HG02642 (cell line): ENCODE data around the gene ITCH.
"Not testable (repeated sequence)": the region's sequence is repeated elsewhere in the genome, so short reads cannot be mapped to it uniquely, and the experiment has no call there.

Source experiments
- ATAC-seq: cut with Tn5 transposase; IDR thresholded peaks from one replicate; pipeline ENCODE4 v1.9.1; 2021; ENCODE audit warnings: mild to moderate bottlenecking; ENCODE audit not compliant: unreplicated experiment, poor library complexity

ITCH gene

DNA sequence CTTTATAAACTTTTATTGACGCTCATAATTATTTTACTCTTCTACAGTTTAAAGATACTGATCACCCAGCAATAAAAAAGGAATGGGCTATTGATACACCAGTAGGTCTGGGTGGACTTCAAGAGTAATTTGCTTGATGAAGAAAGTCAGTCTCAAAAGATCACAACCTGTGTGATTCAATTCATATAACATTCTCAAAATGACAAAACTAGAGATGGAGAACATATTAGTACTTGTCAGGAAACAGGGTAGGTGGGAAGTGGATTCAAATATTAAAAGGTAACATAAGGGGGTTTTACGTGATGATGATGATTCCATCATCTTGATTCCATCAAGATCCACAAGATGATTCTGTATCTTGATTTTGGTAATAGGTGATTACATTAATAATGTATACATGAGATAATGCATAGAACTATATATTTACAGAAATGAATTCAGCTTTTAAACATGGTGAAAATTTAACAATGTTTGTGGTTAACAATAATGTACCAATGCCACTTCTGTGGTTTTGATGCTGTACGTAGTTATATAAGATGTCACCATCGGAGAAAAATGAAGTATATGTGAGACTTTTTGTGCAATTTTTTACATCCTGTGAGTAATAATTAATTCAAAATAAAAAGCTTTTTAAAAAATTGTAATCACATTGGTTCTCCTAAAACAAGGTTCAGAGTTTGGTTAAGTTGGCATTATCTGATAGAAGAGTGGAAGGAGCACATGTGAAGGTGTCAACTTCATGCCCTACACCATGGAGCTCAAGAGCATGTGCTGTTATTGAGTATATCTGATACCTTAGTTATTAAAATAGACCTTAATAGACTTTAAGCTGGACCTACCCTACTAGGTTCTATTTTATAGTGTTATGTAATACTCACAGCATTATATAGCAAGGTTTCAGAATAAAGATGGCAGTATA, 86.9 kb downstream of the ITCH start:
- no peak for ATAC-seq

DNA sequence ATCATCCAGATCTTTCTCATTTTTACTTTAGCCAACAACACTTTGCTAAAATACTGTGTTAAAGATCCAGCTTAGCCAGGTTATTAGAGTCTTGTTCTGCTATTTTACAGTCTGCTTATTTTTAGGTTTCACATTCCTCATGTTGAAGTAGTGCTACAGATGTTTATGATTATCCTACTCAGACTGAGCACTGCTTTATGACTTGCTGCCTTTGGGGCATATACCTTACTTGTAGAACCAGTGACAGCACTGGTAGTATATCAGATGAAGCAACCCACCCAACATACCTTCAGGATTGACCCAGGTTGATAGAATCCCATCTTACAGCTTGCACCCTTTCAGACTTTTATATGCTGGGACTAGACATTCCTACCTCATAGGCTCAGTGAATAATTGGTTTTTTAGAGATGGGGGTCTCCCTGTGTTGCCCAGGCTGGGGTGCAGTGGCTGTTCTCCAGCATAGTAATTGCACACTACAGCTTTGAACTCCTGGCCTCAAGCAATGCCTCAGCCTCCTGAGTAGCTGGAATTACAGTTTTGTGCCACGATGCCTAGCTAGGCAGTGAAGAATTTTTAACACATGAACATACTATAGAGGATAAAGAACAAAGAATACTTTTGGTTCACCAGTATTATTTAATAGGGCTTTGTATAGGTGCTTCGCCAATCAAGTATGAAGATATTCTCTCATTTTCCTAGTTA, 89.4 kb downstream of the ITCH start:
- ATAC-seq = no peak

DNA sequence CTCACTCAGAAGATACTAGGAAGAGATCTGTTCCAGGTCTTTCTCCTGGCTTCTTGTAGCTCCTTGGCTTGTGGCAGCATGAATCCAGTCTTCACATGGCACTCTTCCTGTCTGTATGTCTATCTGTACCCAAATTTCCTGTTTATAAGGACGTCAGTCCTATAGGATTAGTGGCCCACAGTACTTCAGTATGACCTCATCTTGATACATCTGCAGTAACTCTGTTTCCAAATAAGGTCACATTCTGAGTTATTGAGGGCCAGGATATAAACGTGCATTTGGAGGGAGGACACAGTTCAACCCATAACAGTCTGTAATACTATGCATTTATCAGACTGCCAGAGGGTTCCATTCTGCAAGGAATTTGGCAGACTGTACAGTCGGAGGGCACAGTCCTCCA, 95.6 kb downstream of the ITCH start:
- ATAC-seq = no peak

DNA sequence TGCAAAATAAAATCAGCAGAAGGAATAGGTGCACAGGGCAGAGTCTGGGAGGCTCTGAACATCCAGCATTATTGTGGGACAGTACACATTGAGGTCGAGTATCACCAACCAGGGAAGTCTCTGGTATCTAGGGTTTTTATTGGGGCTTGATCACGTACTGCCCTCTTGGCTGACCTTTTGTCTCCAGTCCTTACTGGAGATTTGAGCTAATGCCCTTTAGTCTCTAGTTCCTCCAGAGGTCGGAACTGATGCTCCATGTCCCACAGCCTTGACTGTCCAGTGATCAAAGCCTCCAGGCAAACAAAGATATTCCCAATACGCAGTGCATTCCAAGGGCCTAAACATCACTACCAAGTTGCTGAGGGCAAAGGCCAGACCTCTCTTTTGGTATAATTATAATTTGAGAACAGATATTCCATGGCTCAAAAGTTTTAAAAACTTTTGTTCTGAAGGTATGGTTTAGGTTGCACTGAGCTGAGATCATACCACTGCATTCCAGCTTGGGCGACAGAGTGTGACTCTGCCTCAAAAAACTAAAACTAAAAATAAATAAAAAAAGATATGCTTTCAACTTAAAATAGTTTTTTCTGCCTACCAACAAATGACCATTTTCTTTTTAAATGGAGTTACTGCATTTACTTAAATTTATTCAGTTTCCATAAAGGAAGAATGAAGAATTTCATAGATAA, 96.3 kb downstream of the ITCH start:
- ATAC-seq = no peak

DNA sequence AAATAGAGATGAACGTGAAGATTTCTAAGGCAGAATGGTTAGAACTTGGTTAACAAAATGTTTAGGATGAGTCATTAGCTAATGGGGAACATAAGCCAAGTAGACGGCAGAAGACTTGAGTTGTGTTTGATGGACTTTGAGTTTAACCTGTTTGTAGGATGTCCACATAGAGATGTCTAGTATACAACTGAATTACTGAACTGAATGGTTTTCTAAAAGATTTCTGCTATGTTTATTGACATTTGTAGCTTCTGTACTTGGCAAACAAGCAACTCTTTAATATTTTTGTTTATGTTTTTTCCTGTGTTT, 98.7 kb downstream of the ITCH start:
- no peak for ATAC-seq

DNA sequence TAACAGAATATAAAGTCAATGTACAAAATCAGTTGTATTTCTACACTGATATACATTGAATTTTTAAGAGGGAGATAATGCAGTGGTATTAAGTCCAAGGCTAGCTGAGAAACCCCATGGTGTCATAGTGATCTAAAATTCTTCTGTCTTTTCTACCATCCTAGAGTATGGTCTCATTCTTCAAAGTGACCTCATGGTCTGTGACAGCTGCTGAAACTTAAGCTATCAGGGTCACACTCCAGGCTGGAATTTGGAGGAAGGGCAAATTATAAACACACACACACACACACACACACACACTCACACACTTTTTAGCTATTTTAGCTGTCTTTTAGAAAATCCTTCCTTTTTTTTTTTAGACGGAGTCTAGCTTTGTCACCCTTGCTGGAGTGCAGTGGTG, 105.9 kb downstream of the ITCH start:
- no peak for ATAC-seq

DNA sequence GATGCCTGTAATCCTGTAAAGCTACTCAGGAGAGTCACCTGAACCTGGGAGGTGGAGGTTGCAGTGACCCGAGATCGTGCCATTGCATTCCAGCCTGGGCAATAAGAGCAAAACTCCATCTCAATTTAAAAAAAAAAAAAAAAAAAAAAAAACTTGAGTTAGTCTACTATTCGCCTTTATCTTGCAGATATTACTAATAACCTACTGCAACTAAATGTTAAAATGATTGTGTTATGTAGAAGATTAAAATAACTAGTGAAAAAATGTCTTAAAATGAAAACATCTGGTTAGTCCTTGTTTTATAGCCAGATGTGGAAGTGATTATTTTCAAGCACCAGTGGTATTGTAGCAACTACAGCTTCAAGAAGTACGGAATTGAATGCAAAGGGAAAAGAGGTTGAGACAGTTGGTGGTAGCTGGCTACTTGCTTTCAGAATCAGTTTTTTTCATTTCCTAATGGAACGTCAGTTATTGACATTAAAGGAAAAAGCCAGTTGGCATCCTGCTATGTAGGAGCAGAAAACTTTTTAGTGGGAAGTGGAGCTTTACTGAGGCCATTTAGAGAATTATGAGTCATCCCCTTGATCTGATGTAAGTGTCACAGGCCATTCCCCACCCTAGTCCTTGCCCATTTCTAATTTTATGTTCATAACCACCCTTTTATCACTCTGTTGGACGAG, 109.3 kb downstream of the ITCH start:
- ATAC-seq = no peak

DNA sequence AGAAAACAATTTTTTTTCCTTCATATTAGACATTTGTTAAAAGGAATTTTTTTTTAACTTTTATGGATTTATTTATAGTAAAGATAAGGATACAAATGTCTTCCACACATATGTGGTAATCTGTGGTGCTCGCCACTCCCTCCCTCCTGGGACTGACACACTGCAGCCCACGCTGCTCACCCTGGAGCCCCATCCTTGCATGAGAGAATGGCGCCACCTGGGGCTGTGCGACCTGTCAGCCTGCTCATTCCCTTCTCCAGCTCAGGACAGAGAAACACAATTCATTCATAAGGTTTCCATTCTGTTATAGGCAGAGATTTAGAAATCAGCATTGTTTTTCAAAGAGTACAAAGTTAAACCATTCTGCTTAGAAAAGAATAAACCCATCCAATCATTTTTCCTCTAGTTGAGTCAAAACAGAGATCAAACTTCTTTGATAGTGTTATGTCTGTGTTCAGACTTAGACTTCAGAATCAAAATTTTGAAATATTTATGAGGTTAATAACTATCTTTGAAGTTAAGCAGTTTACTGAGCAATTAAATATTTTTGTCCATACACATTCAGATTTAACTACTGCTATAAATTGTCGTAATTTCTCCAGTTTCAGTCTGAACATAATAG, 110.3 kb downstream of the ITCH start:
- no peak for ATAC-seq

DNA sequence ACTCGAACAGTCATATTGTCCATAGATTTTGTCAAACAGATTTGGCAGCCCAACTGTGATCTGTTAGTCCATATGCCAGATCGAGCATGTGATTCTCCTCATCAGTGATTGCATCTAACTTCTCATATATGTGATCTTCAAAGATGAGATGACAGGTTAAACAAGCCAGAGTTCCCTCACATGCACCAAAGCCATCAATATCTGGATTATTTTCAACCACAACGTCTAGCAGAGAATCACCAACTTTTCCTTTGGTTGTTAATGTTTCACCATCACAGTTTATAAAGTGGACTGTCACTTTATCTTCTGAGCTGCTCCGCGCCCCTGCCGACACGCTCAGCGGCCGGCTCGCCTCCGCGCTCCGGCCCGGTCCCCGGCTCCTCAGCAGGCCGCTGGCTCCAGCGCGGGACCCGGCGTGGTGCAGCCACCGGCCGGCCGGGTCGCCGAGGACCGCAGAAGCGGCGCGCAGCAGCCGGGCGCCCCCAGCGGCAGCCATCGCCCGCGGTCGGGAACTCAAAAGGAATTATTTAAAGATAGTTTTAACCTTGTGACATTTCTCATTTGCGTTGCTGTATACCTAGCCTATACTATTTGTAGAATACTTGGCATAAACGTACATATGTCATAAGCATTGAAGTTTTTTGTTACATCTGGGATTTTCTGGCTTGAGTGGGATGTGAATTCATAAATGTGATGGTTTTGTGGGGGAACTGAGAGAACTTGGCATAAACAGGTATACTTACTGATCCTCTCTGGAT, 113.1 kb downstream of the ITCH start:
- peak; percentile 74 for ATAC-seq

DNA sequence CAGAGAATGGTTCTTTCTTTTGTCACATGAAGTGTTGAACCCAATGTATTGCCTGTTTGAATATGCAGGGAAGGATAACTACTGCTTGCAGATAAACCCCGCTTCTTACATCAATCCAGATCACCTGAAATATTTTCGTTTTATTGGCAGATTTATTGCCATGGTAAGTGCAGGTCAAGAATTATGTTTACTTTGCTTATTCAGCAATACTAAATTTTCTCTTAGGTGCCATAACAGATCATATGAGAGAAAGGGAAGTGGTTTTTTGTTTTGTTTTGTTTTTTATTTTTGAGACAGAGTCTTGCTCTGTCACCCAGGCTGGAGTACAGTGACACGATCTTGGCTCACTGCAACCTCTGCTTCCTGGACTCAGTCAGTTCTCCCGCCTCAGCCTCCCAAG, 116.6 kb downstream of the ITCH start:
- ATAC-seq = no peak

DNA sequence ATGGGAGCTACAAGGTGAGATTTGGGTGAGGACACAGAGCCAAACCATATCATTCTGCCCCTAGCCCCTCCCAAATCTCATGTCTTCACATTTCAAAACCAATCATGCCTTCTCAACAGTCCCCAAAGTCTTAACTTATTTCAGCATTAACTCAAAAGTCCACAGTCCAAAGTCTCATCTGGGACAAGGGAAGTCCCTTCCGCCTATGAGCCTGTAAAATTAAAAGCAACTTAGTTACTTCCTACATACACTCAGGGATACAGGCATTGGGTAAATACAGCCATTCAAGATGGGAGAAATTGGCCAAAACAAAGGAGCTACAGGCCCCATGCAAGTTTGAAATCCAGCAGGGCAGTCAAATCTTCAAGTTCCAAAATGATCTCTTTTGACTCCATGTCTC, 119.1 kb downstream of the ITCH start:
- ATAC-seq = not testable (repeated sequence)

DNA sequence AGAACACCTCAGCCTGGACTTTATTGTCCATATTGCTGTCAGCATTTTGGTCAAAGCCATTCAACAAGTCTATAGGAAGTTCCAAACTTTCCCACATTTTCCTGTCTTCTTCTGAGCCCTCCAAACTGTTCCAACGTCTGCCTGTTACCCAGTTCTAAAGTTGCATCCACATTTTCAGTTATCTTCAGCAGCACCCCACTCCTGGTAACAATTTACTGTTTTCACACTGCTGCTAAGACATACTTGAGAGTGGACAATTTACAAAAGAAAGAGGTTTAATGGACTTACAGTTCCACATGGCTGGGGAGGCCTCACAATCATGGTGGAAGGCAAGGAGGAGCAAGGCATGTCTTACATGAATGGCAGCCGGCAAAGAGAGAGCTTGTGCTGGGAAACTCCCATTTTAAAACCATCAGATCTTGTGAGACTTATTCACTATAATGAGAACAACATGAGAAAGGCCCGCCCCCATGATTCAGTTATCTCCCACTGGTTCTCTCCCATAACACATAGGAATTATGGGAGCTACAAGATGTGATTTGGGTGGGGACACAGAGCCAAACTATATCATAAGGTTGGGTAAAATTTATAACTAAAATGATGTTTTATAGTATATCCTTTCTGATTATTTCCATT, 120.6 kb downstream of the ITCH start:
- ATAC-seq = not testable (repeated sequence)

DNA sequence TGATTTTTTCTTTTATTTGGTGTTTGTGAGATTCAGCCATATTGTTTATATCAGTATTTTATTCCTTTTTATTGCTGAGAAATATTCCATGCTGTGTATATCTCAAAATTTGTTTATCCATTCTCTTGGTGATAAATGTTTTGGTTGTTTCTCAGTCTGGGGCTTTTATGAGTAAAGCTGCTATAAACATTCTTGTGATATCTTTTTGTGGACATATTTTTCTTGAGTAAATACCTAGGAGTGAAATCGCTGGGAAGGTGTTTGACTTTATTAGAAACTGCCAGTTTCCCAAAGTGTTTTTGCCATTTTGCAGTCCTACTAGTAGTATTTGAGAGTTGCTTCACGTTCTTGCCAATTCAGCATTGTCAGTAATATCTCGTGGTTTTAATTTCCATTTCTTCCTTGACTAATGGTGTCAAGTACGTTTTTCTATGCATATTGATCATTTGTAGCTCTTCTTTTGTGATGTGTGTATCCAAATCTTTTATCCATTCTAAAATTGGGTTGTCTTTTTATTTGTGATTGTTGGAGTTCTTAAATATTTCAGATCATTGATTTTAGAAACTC, 122.1 kb downstream of the ITCH start:
- no peak for ATAC-seq

DNA sequence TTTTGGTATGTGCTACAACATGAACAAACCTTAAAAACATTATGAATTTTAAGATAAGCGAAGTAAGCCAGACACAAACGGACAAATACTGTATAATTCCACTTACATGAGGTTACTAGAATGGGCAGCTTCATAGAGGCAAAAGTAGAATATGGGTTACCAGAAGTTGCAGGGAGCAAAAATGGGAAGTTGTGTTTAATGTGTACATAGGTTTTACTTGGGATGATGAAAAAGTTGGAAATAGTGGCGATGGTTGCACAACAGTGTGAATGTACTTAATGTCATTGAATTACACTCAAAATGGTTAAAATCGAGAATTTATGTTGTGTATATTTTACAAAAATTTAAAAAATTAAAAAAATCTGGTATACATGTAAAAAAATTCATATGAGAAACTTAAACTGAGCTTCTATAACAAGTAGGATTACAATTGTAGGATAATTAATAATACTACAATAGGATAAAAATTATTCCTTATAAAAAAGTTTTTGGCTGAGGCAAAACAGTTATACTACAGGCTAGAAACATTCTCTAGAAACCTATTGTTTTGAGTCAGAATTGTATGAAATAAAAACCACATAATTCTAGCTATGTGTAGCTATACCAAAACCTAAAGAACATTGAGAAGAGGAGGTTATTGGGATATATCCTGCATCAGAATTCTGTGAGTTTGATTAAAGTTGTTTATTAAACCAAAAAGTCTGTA, 128.3 kb downstream of the ITCH start:
- no peak for ATAC-seq

DNA sequence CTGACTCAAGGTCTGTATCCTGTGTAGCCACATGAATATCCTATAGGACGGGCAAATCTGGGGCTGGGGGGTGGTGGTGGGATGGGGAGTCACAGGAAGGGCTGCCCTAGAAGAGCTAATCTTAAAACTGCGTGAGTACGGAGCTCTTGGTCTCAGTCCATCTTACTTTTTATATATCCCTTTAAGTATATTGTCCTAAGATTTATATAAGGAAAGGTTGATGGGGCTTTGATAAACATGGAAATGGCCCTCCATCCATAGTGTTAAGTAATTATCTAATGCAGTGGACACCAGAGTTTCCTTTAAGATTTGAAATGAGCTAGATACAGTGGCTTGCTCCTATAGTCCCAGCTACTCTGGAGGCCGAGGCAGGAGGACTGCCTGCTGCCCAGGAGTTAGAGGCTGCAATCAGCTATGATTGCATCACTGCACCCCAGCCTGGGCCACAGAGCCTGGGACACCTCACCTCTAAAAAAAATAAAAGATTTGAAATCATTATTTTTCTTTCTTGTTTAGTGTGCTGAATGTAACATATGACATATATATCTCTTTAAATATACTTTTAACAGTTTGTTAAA, 128.9 kb downstream of the ITCH start:
- no peak for ATAC-seq

DNA sequence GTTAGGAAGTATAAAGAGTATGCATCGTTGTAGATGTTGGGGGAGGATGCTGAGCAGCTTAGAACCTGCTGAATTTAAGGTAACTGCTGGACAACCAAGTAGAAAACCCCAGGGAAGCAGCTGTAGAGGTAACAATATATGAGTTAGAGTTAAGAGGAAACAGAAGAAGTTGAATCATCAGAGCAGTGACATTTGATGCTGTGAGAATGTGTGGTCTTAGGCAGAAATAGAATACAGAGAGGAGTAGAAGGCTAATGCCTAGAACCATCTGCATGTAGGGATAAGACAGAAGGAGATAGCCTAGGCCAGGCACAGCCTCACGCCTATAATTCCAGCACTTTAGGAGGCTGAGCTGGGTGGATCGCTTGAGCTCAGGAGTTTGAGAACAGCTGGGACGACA, 130.6 kb downstream of the ITCH start:
- no peak for ATAC-seq

DNA sequence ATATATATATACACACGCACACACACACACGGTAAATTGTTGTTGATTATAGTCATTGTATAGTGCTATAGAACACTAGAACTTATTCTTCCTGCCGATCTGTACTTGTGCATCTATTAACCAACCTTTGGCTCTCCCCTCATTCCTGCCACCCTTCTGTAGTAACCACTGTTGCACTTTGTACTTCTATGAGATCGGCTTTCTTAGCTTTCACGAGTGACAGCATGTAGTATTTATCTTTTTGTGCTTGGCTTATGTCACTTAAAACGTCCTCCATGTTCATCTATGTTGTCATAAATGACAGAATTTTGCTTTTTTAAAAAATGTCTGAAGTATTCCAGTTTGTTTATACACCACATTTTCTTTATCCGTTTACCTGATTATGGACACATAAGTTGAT, 132.2 kb downstream of the ITCH start:
- ATAC-seq = no peak

DNA sequence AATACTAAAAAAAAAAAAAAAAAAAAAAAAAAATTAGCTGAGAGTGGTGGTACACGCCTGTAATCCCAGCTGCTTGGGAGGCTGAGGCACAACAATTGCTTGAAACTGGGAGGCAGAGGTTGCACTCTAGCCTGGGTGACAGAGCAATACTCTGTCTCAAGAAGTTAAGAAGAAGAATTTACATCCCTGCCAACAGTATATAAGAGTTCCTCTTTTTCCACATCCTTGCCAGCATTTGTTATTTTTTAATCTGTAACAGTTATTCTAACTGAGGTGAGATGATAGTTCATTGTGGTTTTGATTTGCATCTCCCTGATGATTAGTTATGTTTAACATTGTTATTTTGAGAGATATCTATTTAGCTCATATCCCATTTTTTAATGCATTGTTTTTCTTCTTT, 132.8 kb downstream of the ITCH start:
- no peak for ATAC-seq
